Measurements from ENCODE around the gene SH3PXD2B. TPM values are rescaled to one million over a fixed set of nuclear protein-coding genes. Genes with fewer than 3 reads are reported as not detected.

The SH3PXD2B gene
- total and polyA plus RNA-seq, 2 of the 4 experiments (the other 2 are of a cell fraction), result 8.2 to 14.4 TPM

- H3K23ac ChIP-seq (ENCODE audit: low read depth, low read length), result no peak overlapping the region
- POLR2A ChIA-PET (ENCODE audit: unreplicated experiment), result no interaction called here
- in situ Hi-C loops (cut with MboI; ENCODE audit: low sequenced_read_pairs), result loop anchor here (25.0 kb wide), 1 partner anchor 883 kb away; the partner anchor contains the start of gene FGF18
- H3K9ac ChIP-seq (ENCODE audit: low read depth, low read length), result no peak overlapping the region
- no peaks in the 10 kb centered on the region for H3K4me1 ChIP-seq (ENCODE audit: control insufficient read depth, insufficient read depth, low read length)
- no peak overlapping the region for H3K4ac ChIP-seq (ENCODE audit: low read depth, low read length)
- intact Hi-C loops (cut with micrococcal nuclease), result loop anchor here (5.0 kb wide), 1 partner anchor 383 kb away; no protein-coding TSS in a partner anchor
- no peak overlapping the region for H3K56ac ChIP-seq (ENCODE audit: extremely low read depth, insufficient read depth, low read length)
- H3K9me1 ChIP-seq (ENCODE audit: insufficient read depth, low read length), result no peaks in the 10 kb centered on the region
- no peak overlapping the region for H3K14ac ChIP-seq (replicated peaks; ENCODE audit: low read depth, low read length)
- no peaks in the 10 kb centered on the region for H3K36me3 ChIP-seq (ENCODE audit: control insufficient read depth, insufficient read depth, low read length)
- no peak overlapping the region for H2BK120ac ChIP-seq (ENCODE audit: low read depth, low read length)
- no peak for TF ChIP-seq FOS (IDR thresholded peaks at IDR 0.05; ENCODE audit: low read depth, low read length)
- TF ChIP-seq ELK1 (IDR thresholded peaks at IDR 0.05; ENCODE audit: borderline replicate concordance, low read depth, low read length), result no peak
- no peak for TF ChIP-seq SMC3 (IDR thresholded peaks at IDR 0.05; ENCODE audit: low read depth, low read length)
- no peak for TF ChIP-seq RFX5 (IDR thresholded peaks at IDR 0.05; ENCODE audit: low read depth, low read length)
- no peak for TF ChIP-seq MAZ (IDR thresholded peaks at IDR 0.05; ENCODE audit: borderline replicate concordance, low read depth, low read length)
- TF ChIP-seq RCOR1 (IDR thresholded peaks at IDR 0.05; ENCODE audit: insufficient replicate concordance, low read length), result no peak
- no peak for TF ChIP-seq CEBPB (IDR thresholded peaks at IDR 0.05; ENCODE audit: low read depth, low read length)
- no peak for TF ChIP-seq BHLHE40 (IDR thresholded peaks at IDR 0.05; ENCODE audit: low read depth, low read length)
- TF ChIP-seq MAFK (IDR thresholded peaks at IDR 0.05; ENCODE audit: low read depth, low read length), result no peak
- TF ChIP-seq USF2 (IDR thresholded peaks at IDR 0.05; ENCODE audit: low read depth, low read length), result no peak
- no peak overlapping the region for H3K4me2 ChIP-seq (ENCODE audit: low read depth, low read length)
- H2BK5ac ChIP-seq (ENCODE audit: low read depth, low read length, poor library complexity, severe bottlenecking), result no peak overlapping the region
- DNase-seq (no peak), ATAC-seq (ENCODE audit: low read depth) (no peak)
- no peak overlapping the region for H2AK5ac ChIP-seq (ENCODE audit: low read depth, low read length)
- H4K20me1 ChIP-seq (ENCODE audit: insufficient read depth, low read length), result no peaks in the 10 kb centered on the region
- no peak overlapping the region for H2AFZ ChIP-seq (replicated peaks; ENCODE audit: low read length, poor library complexity)
- no peak overlapping the region for H2BK15ac ChIP-seq (ENCODE audit: low read depth, low read length)
- no peaks in the 10 kb centered on the region for H3K79me1 ChIP-seq (ENCODE audit: low read depth in 1 of 2, low read length in 2 of 2)
- no peak overlapping the region for H3K4me3 ChIP-seq (ENCODE audit: insufficient read depth, low read depth, low read length)
- H3K18ac ChIP-seq (ENCODE audit: low read depth, low read length), result no peak overlapping the region
- 0 out of 2 replicates have a peak, but pooled peaks cover 2% of the 10 kb centered on the region for H3K27me3 ChIP-seq (ENCODE audit: control insufficient read depth, insufficient read depth, low read length)
- dilution Hi-C loops (cut with HindIII; ENCODE audit: low sequenced_read_pairs, unreplicated experiment), result no loop called here
- CTCF ChIA-PET, result no interaction called here
- no TSS peak for BruUV-seq (replicated peaks)
- no peak overlapping the region for H3K27ac ChIP-seq (ENCODE audit: insufficient read depth, low read length)
- H4K5ac ChIP-seq (ENCODE audit: low read depth, low read length), result no peak overlapping the region
- H3K9me3 ChIP-seq (ENCODE audit: control insufficient read depth, insufficient read depth, low read length), result no peaks in the 10 kb centered on the region
- no peak overlapping the region for H2BK20ac ChIP-seq (ENCODE audit: low read depth, low read length)
- H4K8ac ChIP-seq (ENCODE audit: low read depth in 2 of 2, low read length in 2 of 2), result no peak overlapping the region
- no peak overlapping the region for H2AK9ac ChIP-seq (replicated peaks; ENCODE audit: low read depth, low read length, poor library complexity)
- no peak overlapping the region for H4K91ac ChIP-seq (ENCODE audit: insufficient read depth, low read depth, low read length)
Observed at GRCh38 chr5:172294831-172295230, 159.5 kb downstream of the SH3PXD2B start.

Measured in IMR-90 (cell line).